Bronchial epithelial cell (primary cell): ENCODE results near the gene GCNT2. TPM values are rescaled to one million over a fixed set of nuclear protein-coding genes. Genes with fewer than 3 reads are reported as not detected.
"Not testable (repeated sequence)": the region's sequence is repeated elsewhere in the genome, so short reads cannot be mapped to it uniquely, and the experiment has no call there.

Experiments used
- DNase-seq: peaks from one replicate; pipeline ENCODE4 v3.0.0-alpha.2; 2010; ENCODE audit warnings: low read depth
- FAIRE-seq: peaks from 2 replicates; lab custom pipeline; 2011; peaks lifted over from hg19 to GRCh38; lab: Jason Lieb, UNC
- H3K27me3 ChIP-seq: 2 replicates; pipeline ENCODE4 v1.5.1; 2011; ENCODE audit warnings: low read length; ENCODE audit not compliant: control insufficient read depth, insufficient read depth
- H3K36me3 ChIP-seq: 2 replicates; pipeline ENCODE4 v1.5.1; 2011; ENCODE audit warnings: low read length; ENCODE audit not compliant: control insufficient read depth, insufficient read depth
- H3K4me3 ChIP-seq: 2 replicates; pipeline ENCODE4 v1.5.1; 2011; ENCODE audit warnings: mild to moderate bottlenecking, low read depth, low read length, control low read depth
- CTCF ChIP-seq: IDR thresholded peaks from 2 replicates; pipeline ENCODE4 v1.5.1; 2011; ENCODE audit warnings: mild to moderate bottlenecking, moderate library complexity, low read length, control low read depth, inconsistent platforms; ENCODE audit not compliant: insufficient read depth, severe bottlenecking
- total RNA-seq: library from RNA; depleted of rRNA; stranded (reverse); fragments of >200 nt; gene quantifications from 2 replicates; pipeline ENCODE4 v1.2.1, GENCODE V29; 2014

GCNT2 gene
- total RNA-seq, 1 donor from 2014 or later, result 10.3 TPM

GRCh38 chr6:10491463-10491862 lies 29.7 kb upstream of the GCNT2 start:
- Histone ChIP-seq H3K4me3 (no peak overlapping the region), H3K27me3 (no peaks in the 10 kb centered on the region), H3K36me3 (no peaks in the 10 kb centered on the region)
- TF ChIP-seq CTCF, result no peak
- DNase-seq (no peak), FAIRE-seq (no peak)

- not testable (repeated sequence) for FAIRE-seq, H3K36me3 ChIP-seq, H3K27me3 ChIP-seq, DNase-seq, H3K4me3 ChIP-seq
Observed at GRCh38 chr6:10491905-10492304, 29.2 kb upstream of the GCNT2 start.

- no peaks in the 10 kb centered on the region for H3K36me3 ChIP-seq
- TF ChIP-seq CTCF, result no peak
- H3K4me3 ChIP-seq, result no peak overlapping the region
- no peak for DNase-seq
- no peaks in the 10 kb centered on the region for H3K27me3 ChIP-seq
- FAIRE-seq, result no peak
Observed at GRCh38 chr6:10495029-10495428, 26.1 kb upstream of the GCNT2 start.

GRCh38 chr6:10505529-10505928 lies 15.6 kb upstream of the GCNT2 start:
- Histone ChIP-seq H3K36me3 (no peaks in the 10 kb centered on the region), H3K27me3 (no peaks in the 10 kb centered on the region), H3K4me3 (no peak overlapping the region)
- no peak for FAIRE-seq
- DNase-seq, result peak; percentile 27
- no peak for TF ChIP-seq CTCF

GRCh38 chr6:10507298-10507697 lies 13.9 kb upstream of the GCNT2 start:
- FAIRE-seq (no peak), DNase-seq (no peak)
- Histone ChIP-seq H3K4me3 (no peak overlapping the region), H3K27me3 (no peaks in the 10 kb centered on the region), H3K36me3 (no peaks in the 10 kb centered on the region)
- TF ChIP-seq CTCF, result no peak

GRCh38 chr6:10507715-10508114 lies 13.4 kb upstream of the GCNT2 start:
- H3K27me3 ChIP-seq, result no peaks in the 10 kb centered on the region
- DNase-seq (no peak), FAIRE-seq (no peak)
- no peaks in the 10 kb centered on the region for H3K36me3 ChIP-seq
- no peak overlapping the region for H3K4me3 ChIP-seq
- no peak for TF ChIP-seq CTCF
